ENCODE results near the gene TAS2R13. TPM values are rescaled to one million over a fixed set of nuclear protein-coding genes. Genes with fewer than 3 reads are reported as not detected.

TAS2R13 gene
- total RNA-seq, 1 experiment from 2014 or later = 1.6 TPM

DNA sequence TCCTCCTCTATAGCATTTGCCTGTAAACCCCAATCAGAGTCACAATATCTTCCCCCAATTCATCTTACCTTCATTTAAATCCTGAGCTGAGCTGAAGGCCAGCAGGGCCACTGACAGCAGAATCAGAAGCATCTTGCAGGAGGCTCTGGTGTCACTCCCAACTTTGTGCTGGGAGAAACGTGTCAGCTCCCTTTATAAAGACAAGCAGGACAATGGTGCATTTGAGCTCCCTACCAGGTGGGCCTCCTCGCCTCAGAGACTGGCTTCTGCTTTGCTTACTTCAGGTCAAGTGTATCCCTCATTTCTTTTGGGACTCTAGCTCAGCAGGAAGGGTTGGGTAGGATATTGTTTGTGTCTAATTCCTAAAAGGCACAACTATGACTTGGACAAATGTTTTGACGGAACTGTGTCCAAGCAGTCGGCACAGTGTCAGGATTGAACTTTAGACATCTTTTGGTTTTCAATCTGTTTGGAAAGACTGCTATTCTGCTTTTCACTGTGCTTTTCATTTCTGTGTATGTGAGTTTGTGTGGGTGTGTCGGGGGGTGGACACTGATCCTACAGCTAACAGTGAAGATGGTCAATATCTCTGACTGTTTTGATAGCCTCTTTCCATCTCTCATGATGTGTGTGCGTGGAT, 25.2 kb downstream of the TAS2R13 start, which contains the start of gene PRH1:
TSS of gene PRH1 (minus strand) at position 170 of the 640 bp plus-strand sequence. CDS start at position 132, 38 bp downstream.
- ChIA-PET POLR2A (no interaction called here), CTCF (no interaction called here)
- no peaks in the 10 kb centered on the region for H3K4me1 ChIP-seq
- H3K27ac Mint-ChIP-seq (ENCODE audit: unreplicated experiment) = no peak within 1 kb of the TSS
- H3K9me3 Mint-ChIP-seq (ENCODE audit: unreplicated experiment) = no peaks in the 10 kb centered on the region
- no peak within 1 kb of the TSS for H3K4me3 Mint-ChIP-seq (ENCODE audit: unreplicated experiment)
- no peak for DNase-seq
- no peak for TF ChIP-seq CTCF (IDR thresholded peaks at IDR 0.05; ENCODE audit: insufficient read depth in 1 of 2, low read depth in 1 of 2, low read length in 1 of 2, severe bottlenecking in 1 of 2, unreplicated experiment in 1 of 2)
- no peaks in the 10 kb centered on the region for H3K27me3 Mint-ChIP-seq (ENCODE audit: insufficient read depth, unreplicated experiment)
- no peak within 1 kb of the TSS for H3K4me3 ChIP-seq (ENCODE audit: low read depth, low read length)
- H3K36me3 ChIP-seq (ENCODE audit: control insufficient read depth, insufficient read depth, low read length) = 0 out of 2 replicates have a peak, but pooled peaks cover 1% of the 10 kb centered on the region
- no peaks in the 10 kb centered on the region for H3K27me3 ChIP-seq (replicated peaks; ENCODE audit: control insufficient read depth, insufficient read depth, low read length)
- no TSS peak for BruUV-seq (replicated peaks)
- no peaks in the 10 kb centered on the region for H3K36me3 Mint-ChIP-seq (ENCODE audit: insufficient read depth, unreplicated experiment)
- intact Hi-C loops (cut with micrococcal nuclease; ENCODE audit: unreplicated experiment) = no loop called here
- peaks cover 4% of the 10 kb centered on the region for H3K4me1 Mint-ChIP-seq (ENCODE audit: low read depth, unreplicated experiment)
- 0 out of 2 replicates have a peak, but pooled peaks cover 2% of the 10 kb centered on the region for H3K9me3 ChIP-seq

DNA sequence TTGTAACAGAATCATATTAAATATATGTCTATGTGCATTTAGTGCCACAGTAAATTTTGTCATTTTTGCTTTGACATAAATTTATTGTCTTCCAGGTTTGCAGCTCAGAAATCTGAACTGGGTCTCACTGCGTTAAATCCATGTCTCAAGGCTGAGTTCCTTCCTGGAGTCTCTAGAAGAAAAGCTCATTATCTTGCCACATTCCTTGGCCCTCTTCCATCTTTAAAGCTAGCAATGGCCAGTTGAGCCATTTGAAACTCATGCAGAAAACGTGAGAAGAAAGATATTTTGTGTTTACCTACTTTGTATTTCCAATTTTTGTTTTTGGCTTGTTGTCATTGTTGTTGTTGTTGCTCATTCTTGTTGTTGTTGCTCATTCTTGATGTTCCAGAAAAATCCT, 36.0 kb downstream of the TAS2R13 start:
- DNase-seq = no peak
- Mint-ChIP-seq H3K27ac (ENCODE audit: unreplicated experiment) (no peak overlapping the region), H3K9me3 (ENCODE audit: unreplicated experiment) (no peaks in the 10 kb centered on the region), H3K27me3 (ENCODE audit: insufficient read depth, unreplicated experiment) (no peaks in the 10 kb centered on the region), H3K4me1 (ENCODE audit: low read depth, unreplicated experiment) (no peaks in the 10 kb centered on the region), H3K36me3 (ENCODE audit: insufficient read depth, unreplicated experiment) (no peaks in the 10 kb centered on the region), H3K4me3 (ENCODE audit: unreplicated experiment) (no peak overlapping the region)
- TF ChIP-seq CTCF (IDR thresholded peaks at IDR 0.05; ENCODE audit: insufficient read depth in 1 of 2, low read depth in 1 of 2, low read length in 1 of 2, severe bottlenecking in 1 of 2, unreplicated experiment in 1 of 2) = no peak
- no peaks in the 10 kb centered on the region for H3K27me3 ChIP-seq (replicated peaks; ENCODE audit: control insufficient read depth, insufficient read depth, low read length)
- no peaks in the 10 kb centered on the region for H3K36me3 ChIP-seq (ENCODE audit: control insufficient read depth, insufficient read depth, low read length)
- ChIA-PET CTCF (interaction anchor here (1.0 kb wide), 1 partner anchor 326 kb away, joined by 4 read pairs; no protein-coding TSS in a partner anchor), POLR2A (no interaction called here)
- no peaks in the 10 kb centered on the region for H3K4me1 ChIP-seq
- intact Hi-C loops (cut with micrococcal nuclease; ENCODE audit: unreplicated experiment) = no loop called here
- no peaks in the 10 kb centered on the region for H3K9me3 ChIP-seq
- no peak overlapping the region for H3K4me3 ChIP-seq (ENCODE audit: low read depth, low read length)
- no TSS peak for BruUV-seq (replicated peaks)

GRCh38 chr12:10867381-10867780, 42.0 kb downstream of the TAS2R13 start:
- peak; percentile 64 to 76 for TF ChIP-seq CTCF (IDR thresholded peaks at IDR 0.05; ENCODE audit: insufficient read depth in 1 of 2, low read depth in 1 of 2, low read length in 1 of 2, severe bottlenecking in 1 of 2, unreplicated experiment in 1 of 2)
- CTCF ChIA-PET = interaction anchor here (0.9 to 1.5 kb wide), 2 partner anchors 34 to 332 kb away, joined by 4 read pairs; no protein-coding TSS in a partner anchor
- Histone ChIP-seq H3K36me3 (ENCODE audit: control insufficient read depth, insufficient read depth, low read length) (no peaks in the 10 kb centered on the region), H3K4me1 (no peaks in the 10 kb centered on the region), H3K4me3 (ENCODE audit: low read depth, low read length) (no peak overlapping the region), H3K27me3 (replicated peaks; ENCODE audit: control insufficient read depth, insufficient read depth, low read length) (no peaks in the 10 kb centered on the region), H3K9me3 (no peaks in the 10 kb centered on the region)
- peak in 1 of 2 experiments; percentile 58 for DNase-seq
- peaks cover 7% of the 10 kb centered on the region for H3K36me3 Mint-ChIP-seq (ENCODE audit: insufficient read depth, unreplicated experiment)
- H3K4me1 Mint-ChIP-seq (ENCODE audit: low read depth, unreplicated experiment) = peaks cover 7% of the 10 kb centered on the region
- no peak overlapping the region for H3K27ac Mint-ChIP-seq (ENCODE audit: unreplicated experiment)
- H3K9me3 Mint-ChIP-seq (ENCODE audit: unreplicated experiment) = peaks cover 5% of the 10 kb centered on the region
- intact Hi-C loops (cut with micrococcal nuclease; ENCODE audit: unreplicated experiment) = loop anchor here (1.0 to 2.0 kb wide), 6 partner anchors 34 to 619 kb away; partner anchors contain the start of gene SMIM10L1
- no peak overlapping the region for H3K4me3 Mint-ChIP-seq (ENCODE audit: unreplicated experiment)
- BruUV-seq (replicated peaks) = no TSS peak
- POLR2A ChIA-PET = no interaction called here
- H3K27me3 Mint-ChIP-seq (ENCODE audit: insufficient read depth, unreplicated experiment) = no peaks in the 10 kb centered on the region

Data from Caco-2 (cell line).